Measurements from ENCODE around the gene LAG3. TPM values are rescaled to one million over a fixed set of nuclear protein-coding genes. Genes with fewer than 3 reads are reported as not detected.

LAG3 gene
- total RNA-seq, 4 donors from 2014 or later, result 1.2 to 4.0 (median 2.9) TPM

DNA sequence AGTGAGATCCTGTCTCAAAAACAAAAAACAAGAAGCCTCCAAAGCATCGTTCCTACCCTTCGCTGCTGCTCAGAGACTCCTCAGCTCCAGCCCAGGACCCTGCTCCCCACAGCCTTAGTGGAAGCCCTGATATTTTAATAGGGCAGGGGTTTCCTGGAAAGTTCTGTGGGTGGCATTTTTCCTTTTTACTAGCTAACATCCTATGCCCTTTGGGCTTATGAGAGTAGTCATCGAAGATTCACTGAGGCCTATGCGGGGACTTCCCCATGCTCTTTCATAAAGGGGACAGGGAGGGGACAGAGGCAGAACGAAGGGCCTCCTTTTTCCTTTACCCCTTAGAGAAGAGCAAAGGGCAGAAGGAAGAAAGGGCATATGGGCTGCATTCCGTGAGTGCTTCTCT is 8.3 kb downstream of the LAG3 start:
- Histone ChIP-seq H3K27ac (no peak overlapping the region), H3K27me3 (no peaks in the 10 kb centered on the region)
- no peak for DNase-seq (ENCODE audit: low spot score in 2 of 2)

DNA sequence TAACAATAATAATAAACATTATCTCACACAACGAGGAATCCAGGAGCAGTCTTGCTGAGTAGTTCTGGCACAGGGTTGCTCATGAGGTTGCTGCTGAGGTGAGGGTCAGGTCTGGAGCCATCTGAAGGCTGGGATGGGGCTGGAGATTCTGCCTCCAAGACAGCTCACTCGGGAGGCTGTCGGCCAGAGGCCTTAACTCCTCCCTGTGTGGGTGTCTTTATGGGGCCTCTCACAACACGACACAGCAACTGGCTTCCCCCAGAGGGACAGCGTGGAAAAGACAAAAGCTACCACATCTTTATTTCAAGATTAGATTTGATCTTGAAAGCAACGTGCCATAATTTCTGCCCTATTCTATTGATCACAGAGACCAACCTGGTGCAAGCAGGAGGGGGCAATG is 9.8 kb downstream of the LAG3 start:
- H3K27ac ChIP-seq, result no peak overlapping the region
- H3K36me3 ChIP-seq, result no peaks in the 10 kb centered on the region
- no peaks in the 10 kb centered on the region for H3K27me3 ChIP-seq
- TF ChIP-seq, protein P1, sequence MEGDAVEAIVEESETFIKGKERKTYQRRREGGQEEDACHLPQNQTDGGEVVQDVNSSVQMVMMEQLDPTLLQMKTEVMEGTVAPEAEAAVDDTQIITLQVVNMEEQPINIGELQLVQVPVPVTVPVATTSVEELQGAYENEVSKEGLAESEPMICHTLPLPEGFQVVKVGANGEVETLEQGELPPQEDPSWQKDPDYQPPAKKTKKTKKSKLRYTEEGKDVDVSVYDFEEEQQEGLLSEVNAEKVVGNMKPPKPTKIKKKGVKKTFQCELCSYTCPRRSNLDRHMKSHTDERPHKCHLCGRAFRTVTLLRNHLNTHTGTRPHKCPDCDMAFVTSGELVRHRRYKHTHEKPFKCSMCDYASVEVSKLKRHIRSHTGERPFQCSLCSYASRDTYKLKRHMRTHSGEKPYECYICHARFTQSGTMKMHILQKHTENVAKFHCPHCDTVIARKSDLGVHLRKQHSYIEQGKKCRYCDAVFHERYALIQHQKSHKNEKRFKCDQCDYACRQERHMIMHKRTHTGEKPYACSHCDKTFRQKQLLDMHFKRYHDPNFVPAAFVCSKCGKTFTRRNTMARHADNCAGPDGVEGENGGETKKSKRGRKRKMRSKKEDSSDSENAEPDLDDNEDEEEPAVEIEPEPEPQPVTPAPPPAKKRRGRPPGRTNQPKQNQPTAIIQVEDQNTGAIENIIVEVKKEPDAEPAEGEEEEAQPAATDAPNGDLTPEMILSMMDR (IDR thresholded peaks at IDR 0.05), result no peak
- TF ChIP-seq POLR2A (IDR thresholded peaks at IDR 0.05), result no peak
- no peak for TF ChIP-seq EP300 (IDR thresholded peaks at IDR 0.05)
- no peak for DNase-seq (ENCODE audit: low spot score in 2 of 2)
- H3K9me3 ChIP-seq, result no peaks in the 10 kb centered on the region
- H3K4me1 ChIP-seq, result peaks cover 0 to 17% (median 4%) of the 10 kb centered on the region in 4 donors
- WGBS, 2 donors, result 49 to 53% methylated on average over 6 of the region's 6 CpGs
- H3K4me3 ChIP-seq, result no peak overlapping the region

More for the DNA sequence above, 8.3 kb downstream of the LAG3 start:
- WGBS, 2 donors, result 62 to 79% methylated on average over 6 of the region's 6 CpGs
- peaks cover 0 to 1% (median 0%) of the 10 kb centered on the region in 3 donors for H3K36me3 ChIP-seq
- no peaks in the 10 kb centered on the region for H3K9me3 ChIP-seq
- H3K4me3 ChIP-seq, result no peak overlapping the region
- H3K4me1 ChIP-seq, result peaks cover 0 to 17% (median 4%) of the 10 kb centered on the region in 4 donors
- no peak for TF ChIP-seq POLR2A (IDR thresholded peaks at IDR 0.05)
- TF ChIP-seq EP300 (IDR thresholded peaks at IDR 0.05), result no peak
- TF ChIP-seq, protein P1 (IDR thresholded peaks at IDR 0.05), result no peak

DNA sequence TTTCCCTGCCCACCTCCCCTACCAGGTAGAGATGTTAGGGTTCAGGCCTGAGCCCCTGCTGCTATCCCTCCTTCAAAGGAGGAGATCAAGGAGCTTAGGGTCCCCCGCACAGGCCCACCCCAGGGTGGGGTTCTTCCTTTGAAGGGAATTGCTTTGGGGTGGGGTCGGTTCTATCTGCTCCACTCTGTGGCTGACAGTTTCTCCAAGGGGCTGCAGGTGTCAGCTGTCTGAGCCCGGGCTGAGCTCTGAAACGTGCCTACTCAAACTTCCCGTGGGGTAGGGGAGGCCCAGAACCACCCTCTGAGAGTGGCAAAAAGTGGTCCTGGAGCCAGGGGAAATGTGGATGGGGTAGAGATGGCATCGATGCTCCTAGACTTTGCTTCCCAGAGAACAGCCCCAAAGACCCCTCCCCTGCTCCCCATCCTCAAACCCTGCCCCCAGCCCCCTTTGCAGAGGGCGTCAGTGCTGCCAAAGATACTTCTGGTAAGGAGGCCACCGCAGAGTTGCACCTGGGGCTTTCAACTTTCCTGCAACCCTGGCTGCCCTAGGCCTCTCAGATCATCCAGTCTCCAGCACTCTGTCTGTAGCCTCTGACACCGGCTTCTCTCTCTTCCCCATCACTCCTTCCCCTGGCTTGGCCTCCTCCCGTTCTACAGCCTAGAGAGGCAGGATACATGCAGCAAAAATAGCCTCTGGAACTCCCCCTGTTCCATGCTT is 10.7 kb downstream of the LAG3 start:
- no peaks in the 10 kb centered on the region for H3K9me3 ChIP-seq
- H3K4me3 ChIP-seq, result no peak overlapping the region
- TF ChIP-seq, protein P1 (IDR thresholded peaks at IDR 0.05), result no peak
- TF ChIP-seq POLR2A (IDR thresholded peaks at IDR 0.05), result no peak
- no peak for TF ChIP-seq EP300 (IDR thresholded peaks at IDR 0.05)
- H3K4me1 ChIP-seq, result peaks cover 0 to 15% (median 4%) of the 10 kb centered on the region in 4 donors
- 62 to 70% methylated on average over 9 to 10 of the region's 10 CpGs for whole genome bisulfite sequencing, 2 donors
- H3K36me3 ChIP-seq, result no peaks in the 10 kb centered on the region
- H3K27me3 ChIP-seq, result no peaks in the 10 kb centered on the region
- H3K27ac ChIP-seq, result no peak overlapping the region
- no peak for DNase-seq (ENCODE audit: low spot score in 2 of 2)

DNA sequence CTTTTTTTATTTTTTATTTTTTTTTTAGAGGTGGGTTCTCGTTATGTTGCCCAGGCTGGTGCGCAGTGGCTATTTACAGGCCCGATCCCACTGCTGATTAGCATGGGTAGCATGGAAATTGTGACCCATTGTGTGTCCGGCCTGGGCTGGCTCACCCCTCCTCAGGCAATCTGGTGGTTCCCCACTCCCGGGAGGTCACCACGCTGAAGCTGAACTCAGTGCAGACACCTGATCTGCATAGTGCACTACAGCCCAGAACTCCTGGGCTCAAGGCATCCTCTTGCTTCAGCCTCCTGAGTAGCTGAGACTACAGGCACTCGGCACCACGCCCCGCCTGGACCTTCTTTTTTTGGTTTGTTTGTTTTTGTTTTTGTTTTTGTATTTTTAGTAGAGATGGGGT is 11.5 kb downstream of the LAG3 start:
- no peaks in the 10 kb centered on the region for H3K36me3 ChIP-seq
- peaks cover 0 to 7% (median 0%) of the 10 kb centered on the region in 4 donors for H3K4me1 ChIP-seq
- no peak for DNase-seq (ENCODE audit: low spot score in 2 of 2)
- WGBS, 2 donors, result 78 to 85% methylated on average over 9 of the region's 9 CpGs
- H3K4me3 ChIP-seq, result no peak overlapping the region
- no peak overlapping the region for H3K27ac ChIP-seq
- TF ChIP-seq POLR2A (IDR thresholded peaks at IDR 0.05), result no peak
- no peak for TF ChIP-seq EP300 (IDR thresholded peaks at IDR 0.05)
- TF ChIP-seq, protein P1 (IDR thresholded peaks at IDR 0.05), result no peak
- H3K9me3 ChIP-seq, result no peaks in the 10 kb centered on the region
- H3K27me3 ChIP-seq, result no peaks in the 10 kb centered on the region

DNA sequence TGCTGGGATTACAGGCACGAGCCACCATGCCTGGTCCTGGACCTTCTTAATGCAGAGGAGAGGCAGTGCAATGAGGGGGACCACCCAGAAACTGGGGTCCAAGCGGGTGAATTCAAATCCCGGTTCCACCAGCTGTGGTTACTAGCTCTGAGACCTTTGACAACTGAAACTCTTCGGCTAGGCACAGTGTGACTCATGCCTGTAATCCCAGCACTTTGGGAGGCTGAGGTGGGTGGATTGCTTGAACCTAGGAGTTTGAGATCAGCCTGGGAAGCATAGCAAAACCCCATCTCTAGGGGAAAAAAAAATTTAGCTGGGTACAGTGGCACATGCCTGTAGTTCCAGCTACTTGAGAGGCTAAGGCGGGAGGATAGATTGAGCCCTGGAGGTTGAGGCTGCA is 12.0 kb downstream of the LAG3 start:
- H3K36me3 ChIP-seq, result no peaks in the 10 kb centered on the region
- no peaks in the 10 kb centered on the region for H3K9me3 ChIP-seq
- DNase-seq (ENCODE audit: low spot score in 2 of 2), result no peak
- no peak overlapping the region for H3K27ac ChIP-seq
- TF ChIP-seq EP300 (IDR thresholded peaks at IDR 0.05), result no peak
- TF ChIP-seq, protein P1 (IDR thresholded peaks at IDR 0.05), result no peak
- no peak for TF ChIP-seq POLR2A (IDR thresholded peaks at IDR 0.05)
- H3K4me3 ChIP-seq, result no peak overlapping the region
- whole genome bisulfite sequencing, 2 donors, result 63 to 82% methylated on average over 5 of the region's 5 CpGs
- peaks cover 0 to 3% (median 0%) of the 10 kb centered on the region in 4 donors for H3K4me1 ChIP-seq
- no peaks in the 10 kb centered on the region for H3K27me3 ChIP-seq
